ENCODE results near the gene BNC2.

The BNC2 gene

GRCh38 chr9:16728137-16728508 is 142.3 kb downstream of the BNC2 start:
- Histone ChIP-seq H3K27ac (ENCODE audit: low read depth, low read length, poor library complexity, severe bottlenecking) (no peak overlapping the region), H3K9ac (ENCODE audit: low read length) (no peak overlapping the region), H3K36me3 (ENCODE audit: insufficient read depth, low read length) (no peaks in the 10 kb centered on the region), H3K27me3 (ENCODE audit: insufficient read depth, low read length) (no peaks in the 10 kb centered on the region), H3K4me3 (ENCODE audit: low read depth, low read length, poor library complexity, severe bottlenecking) (no peak overlapping the region), H3K4me1 (ENCODE audit: insufficient read depth, low read length, severe bottlenecking) (no peaks in the 10 kb centered on the region), H3K9me3 (ENCODE audit: low read length) (no peaks in the 10 kb centered on the region), H3K4me2 (ENCODE audit: low read length) (no peak overlapping the region), H3K9me2 (ENCODE audit: low read depth, low read length) (no peaks in the 10 kb centered on the region), H3K79me2 (ENCODE audit: insufficient read depth, low read length) (no peaks in the 10 kb centered on the region), H4K20me1 (ENCODE audit: insufficient read depth, low read length) (no peaks in the 10 kb centered on the region), H3F3A (ENCODE audit: insufficient read depth, low read length) (no peaks in the 10 kb centered on the region), H2AFZ (ENCODE audit: low read length) (no peak overlapping the region)
- no peak for TF ChIP-seq EZH2 (IDR thresholded peaks at IDR 0.05; ENCODE audit: borderline replicate concordance, low read length)
- TF ChIP-seq, protein P1, sequence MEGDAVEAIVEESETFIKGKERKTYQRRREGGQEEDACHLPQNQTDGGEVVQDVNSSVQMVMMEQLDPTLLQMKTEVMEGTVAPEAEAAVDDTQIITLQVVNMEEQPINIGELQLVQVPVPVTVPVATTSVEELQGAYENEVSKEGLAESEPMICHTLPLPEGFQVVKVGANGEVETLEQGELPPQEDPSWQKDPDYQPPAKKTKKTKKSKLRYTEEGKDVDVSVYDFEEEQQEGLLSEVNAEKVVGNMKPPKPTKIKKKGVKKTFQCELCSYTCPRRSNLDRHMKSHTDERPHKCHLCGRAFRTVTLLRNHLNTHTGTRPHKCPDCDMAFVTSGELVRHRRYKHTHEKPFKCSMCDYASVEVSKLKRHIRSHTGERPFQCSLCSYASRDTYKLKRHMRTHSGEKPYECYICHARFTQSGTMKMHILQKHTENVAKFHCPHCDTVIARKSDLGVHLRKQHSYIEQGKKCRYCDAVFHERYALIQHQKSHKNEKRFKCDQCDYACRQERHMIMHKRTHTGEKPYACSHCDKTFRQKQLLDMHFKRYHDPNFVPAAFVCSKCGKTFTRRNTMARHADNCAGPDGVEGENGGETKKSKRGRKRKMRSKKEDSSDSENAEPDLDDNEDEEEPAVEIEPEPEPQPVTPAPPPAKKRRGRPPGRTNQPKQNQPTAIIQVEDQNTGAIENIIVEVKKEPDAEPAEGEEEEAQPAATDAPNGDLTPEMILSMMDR (IDR thresholded peaks at IDR 0.05; ENCODE audit: low read length), result no peak

DNA sequence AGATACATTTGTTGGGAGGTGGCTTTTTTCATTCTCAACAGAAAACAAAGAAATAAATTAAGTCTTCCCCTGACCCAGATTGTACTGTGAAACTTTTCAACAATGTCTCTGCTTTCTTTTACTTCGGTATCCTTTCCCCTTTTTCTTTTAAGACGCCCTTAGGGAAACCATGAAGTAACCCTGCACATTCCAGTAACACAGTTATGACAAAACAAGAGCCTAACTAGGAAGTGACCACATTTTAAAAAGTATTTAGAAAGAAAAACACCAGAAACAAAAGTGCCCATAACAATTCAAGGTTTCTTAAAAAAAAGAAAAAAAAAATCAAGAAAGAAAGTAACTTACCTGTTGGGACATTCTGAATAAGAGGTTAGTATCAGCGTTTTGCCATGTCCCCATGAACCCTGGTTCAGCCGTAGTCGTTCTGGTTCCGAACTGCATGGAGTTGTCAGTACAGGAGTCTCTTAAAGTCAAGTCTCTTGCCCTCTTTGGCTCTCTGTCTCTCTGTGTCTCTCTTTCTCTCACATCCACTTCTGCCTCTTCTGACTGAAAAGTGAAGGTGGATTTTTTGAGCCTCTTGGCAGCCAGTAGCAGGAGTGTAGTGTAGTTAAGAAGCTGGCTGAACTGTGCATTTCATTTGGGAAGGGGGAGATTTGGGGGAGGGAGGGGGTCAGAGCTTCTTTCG is 142.9 kb downstream of the BNC2 start:
- Histone ChIP-seq H3K36me3 (ENCODE audit: insufficient read depth, low read length) (no peaks in the 10 kb centered on the region), H3K27ac (ENCODE audit: low read depth, low read length, poor library complexity, severe bottlenecking) (no peak overlapping the region), H3K4me3 (ENCODE audit: low read depth, low read length, poor library complexity, severe bottlenecking) (no peak overlapping the region), H3K9me3 (ENCODE audit: low read length) (no peaks in the 10 kb centered on the region), H3F3A (ENCODE audit: insufficient read depth, low read length) (no peaks in the 10 kb centered on the region), H3K9ac (ENCODE audit: low read length) (no peak overlapping the region), H3K4me2 (ENCODE audit: low read length) (no peak overlapping the region), H3K9me2 (ENCODE audit: low read depth, low read length) (no peaks in the 10 kb centered on the region), H4K20me1 (ENCODE audit: insufficient read depth, low read length) (no peaks in the 10 kb centered on the region), H3K27me3 (ENCODE audit: insufficient read depth, low read length) (no peaks in the 10 kb centered on the region), H2AFZ (ENCODE audit: low read length) (no peak overlapping the region), H3K4me1 (ENCODE audit: insufficient read depth, low read length, severe bottlenecking) (no peaks in the 10 kb centered on the region), H3K79me2 (ENCODE audit: insufficient read depth, low read length) (no peaks in the 10 kb centered on the region)
- TF ChIP-seq EZH2 (IDR thresholded peaks at IDR 0.05; ENCODE audit: borderline replicate concordance, low read length), result no peak

DNA sequence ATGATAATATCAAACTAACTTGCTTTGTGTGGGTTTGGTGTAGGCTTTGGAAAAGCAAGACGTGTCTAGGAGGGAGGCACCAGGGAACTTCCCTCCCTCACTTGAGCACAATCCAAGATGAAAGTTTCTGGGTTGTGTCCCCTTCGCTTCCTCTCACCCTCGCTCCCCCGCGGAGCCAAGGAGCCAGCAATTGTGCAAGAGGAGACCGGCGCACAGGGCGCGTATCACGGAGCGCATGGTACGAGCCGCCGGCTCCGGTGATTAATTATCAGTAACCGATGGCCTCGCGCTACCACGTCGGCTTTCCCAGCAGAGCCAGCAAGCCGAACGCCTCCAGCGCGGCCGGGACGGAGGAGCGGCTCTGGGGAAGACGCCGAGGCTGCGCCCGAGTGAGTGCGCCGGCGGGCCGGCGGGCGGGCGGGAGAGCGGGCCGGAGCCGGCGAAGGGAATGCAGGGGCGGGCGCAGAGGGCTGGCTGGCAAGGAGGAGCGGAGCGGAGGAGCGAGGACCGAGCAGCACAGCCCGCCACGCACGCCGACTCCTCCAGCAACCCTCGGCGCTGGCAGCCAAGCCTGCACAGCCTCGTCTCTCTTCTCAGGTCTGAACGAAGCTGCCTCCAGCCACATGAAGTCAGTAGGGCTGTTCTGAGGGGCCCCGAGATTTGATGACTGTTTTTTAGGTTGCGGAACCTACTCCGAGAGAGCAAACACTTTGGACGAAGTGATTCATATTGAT is 143.6 kb downstream of the BNC2 start:
- Histone ChIP-seq H3K36me3 (ENCODE audit: insufficient read depth, low read length) (no peaks in the 10 kb centered on the region), H3K4me3 (ENCODE audit: low read depth, low read length, poor library complexity, severe bottlenecking) (no peak overlapping the region), H3K4me1 (ENCODE audit: insufficient read depth, low read length, severe bottlenecking) (no peaks in the 10 kb centered on the region), H3K79me2 (ENCODE audit: insufficient read depth, low read length) (no peaks in the 10 kb centered on the region), H3F3A (ENCODE audit: insufficient read depth, low read length) (no peaks in the 10 kb centered on the region), H4K20me1 (ENCODE audit: insufficient read depth, low read length) (no peaks in the 10 kb centered on the region), H3K27ac (ENCODE audit: low read depth, low read length, poor library complexity, severe bottlenecking) (no peak overlapping the region), H3K9me2 (ENCODE audit: low read depth, low read length) (no peaks in the 10 kb centered on the region), H3K27me3 (ENCODE audit: insufficient read depth, low read length) (no peaks in the 10 kb centered on the region), H3K4me2 (ENCODE audit: low read length) (no peak overlapping the region), H2AFZ (ENCODE audit: low read length) (no peak overlapping the region), H3K9me3 (ENCODE audit: low read length) (no peaks in the 10 kb centered on the region), H3K9ac (ENCODE audit: low read length) (no peak overlapping the region)
- no peak for TF ChIP-seq EZH2 (IDR thresholded peaks at IDR 0.05; ENCODE audit: borderline replicate concordance, low read length)

- Histone ChIP-seq H3K9me3 (ENCODE audit: low read length) (no peaks in the 10 kb centered on the region), H2AFZ (ENCODE audit: low read length) (no peak overlapping the region), H3K9ac (ENCODE audit: low read length) (no peak overlapping the region), H3K27me3 (ENCODE audit: insufficient read depth, low read length) (no peaks in the 10 kb centered on the region), H4K20me1 (ENCODE audit: insufficient read depth, low read length) (no peaks in the 10 kb centered on the region), H3K4me3 (ENCODE audit: low read depth, low read length, poor library complexity, severe bottlenecking) (no peak overlapping the region), H3K4me2 (ENCODE audit: low read length) (no peak overlapping the region), H3F3A (ENCODE audit: insufficient read depth, low read length) (no peaks in the 10 kb centered on the region), H3K4me1 (ENCODE audit: insufficient read depth, low read length, severe bottlenecking) (no peaks in the 10 kb centered on the region), H3K9me2 (ENCODE audit: low read depth, low read length) (no peaks in the 10 kb centered on the region), H3K79me2 (ENCODE audit: insufficient read depth, low read length) (no peaks in the 10 kb centered on the region), H3K36me3 (ENCODE audit: insufficient read depth, low read length) (no peaks in the 10 kb centered on the region), H3K27ac (ENCODE audit: low read depth, low read length, poor library complexity, severe bottlenecking) (no peak overlapping the region)
- TF ChIP-seq, protein P1 (IDR thresholded peaks at IDR 0.05; ENCODE audit: low read length), result no peak
- no peak for TF ChIP-seq EZH2 (IDR thresholded peaks at IDR 0.05; ENCODE audit: borderline replicate concordance, low read length)
These were observed 144.4 kb downstream of the BNC2 start for GRCh38 chr9:16726029-16726428.
